OCI-LY7 (cell line): Measurements from ENCODE around the gene ODC1. TPM values are rescaled to one million over a fixed set of nuclear protein-coding genes. Genes with fewer than 3 reads are reported as not detected.

Source experiments
- BruUV-seq: library from RNA; stranded (reverse); fragments of 400-500 nt; replicated peaks from 2 replicates; lab custom pipeline; 2021; lab: Mats Ljungman, UMichigan
- CTCF ChIA-PET: fragments of 300-600 bp; sonication (Branson Sonifier 250); formaldehyde crosslinking; loops from one replicate; lab custom pipeline; 2022; ENCODE audit warnings: antibody characterized with exemption; ENCODE audit not compliant: unreplicated experiment; lab: Charles Lee
- POLR2A ChIA-PET: fragments of 300-600 bp; sonication (Branson Sonifier 250); formaldehyde crosslinking; loops from one replicate; lab custom pipeline; 2022; ENCODE audit warnings: antibody characterized with exemption; lab: Charles Lee
- DNase-seq: peaks from one replicate; pipeline ENCODE4 v3.0.0-alpha.2; 2015; ENCODE audit warnings: low spot score
- H2AFZ ChIP-seq: fragments of 200-600 bp; sonication (generic), shearing (Covaris generic); 2 replicates; pipeline ENCODE4 v1.6.1; 2014; ENCODE audit warnings: mild to moderate bottlenecking, antibody characterized with exemption, low read length, moderate library complexity
- H3K27ac ChIP-seq: fragments of 200-600 bp; sonication (generic); 2 replicates; pipeline ENCODE4 v1.5.1; 2014; ENCODE audit warnings: mixed run types, low read depth, mild to moderate bottlenecking, moderate library complexity, low read length, inconsistent platforms; ENCODE audit not compliant: poor library complexity, severe bottlenecking
- H3K36me3 ChIP-seq: fragments of 200-600 bp; sonication (generic); 2 replicates; pipeline ENCODE4 v1.6.1; 2014; ENCODE audit warnings: mild to moderate bottlenecking, antibody characterized with exemption, low read length, moderate library complexity, mixed read lengths; ENCODE audit not compliant: insufficient read depth
- H3K4me1 ChIP-seq: fragments of 200-600 bp; sonication (generic); 2 replicates; pipeline ENCODE4 v1.5.1; 2014; ENCODE audit warnings: mild to moderate bottlenecking, low read length; ENCODE audit not compliant: insufficient read depth, poor library complexity, severe bottlenecking
- H3K4me2 ChIP-seq: fragments of 200-600 bp; sonication (generic); 2 replicates; pipeline ENCODE4 v1.6.1; 2014; ENCODE audit warnings: mild to moderate bottlenecking, low read length
- H3K4me3 ChIP-seq: fragments of 200-600 bp; sonication (generic); 2 replicates; pipeline ENCODE4 v1.5.1; 2014; ENCODE audit warnings: mild to moderate bottlenecking, low read depth, low read length; ENCODE audit not compliant: poor library complexity, severe bottlenecking
- H3K79me2 ChIP-seq: fragments of 200-600 bp; sonication (generic); 2 replicates; pipeline ENCODE4 v1.6.1; 2016; ENCODE audit warnings: low read depth, mild to moderate bottlenecking, low read length, moderate library complexity, mixed read lengths; ENCODE audit not compliant: insufficient read depth
- H3K9me2 ChIP-seq: fragments of 200-600 bp; sonication (generic); 2 replicates; pipeline ENCODE4 v1.6.1; 2016; ENCODE audit warnings: mild to moderate bottlenecking, low read length, mixed read lengths; ENCODE audit not compliant: insufficient read depth
- H3K9me3 ChIP-seq: fragments of 200-600 bp; sonication (generic); 2 replicates; pipeline ENCODE4 v1.6.1; 2014; ENCODE audit warnings: mild to moderate bottlenecking, mixed run types, low read length, mixed read lengths
- H4K20me1 ChIP-seq: fragments of 200-600 bp; sonication (generic); 2 replicates; pipeline ENCODE4 v1.6.1; 2014; ENCODE audit warnings: mild to moderate bottlenecking, antibody characterized with exemption, low read length, moderate library complexity, mixed read lengths; ENCODE audit not compliant: insufficient read depth
- CTCF ChIP-seq: fragments of 200-600 bp; sonication (generic); conservative IDR thresholded peaks from 2 replicates; pipeline ENCODE4 v1.5.1; 2014; ENCODE audit warnings: mild to moderate bottlenecking, antibody characterized with exemption, low read length, moderate library complexity, mixed read lengths
- EZH2phosphoT487 ChIP-seq: fragments of 200-600 bp; sonication (generic); IDR thresholded peaks from 2 replicates; pipeline ENCODE4 v1.6.1; 2018; ENCODE audit warnings: low read depth, borderline replicate concordance, mild to moderate bottlenecking, mixed run types, antibody characterized with exemption, low read length, moderate library complexity, mixed read lengths
- intact Hi-C: fragments of 100-400 bp; cut with micrococcal nuclease; formaldehyde crosslinking; loops from one replicate; pipeline ENCODE4 v1.10.0; 2022; ENCODE audit not compliant: unreplicated experiment
- total RNA-seq, 2 experiments: library from RNA; depleted of rRNA in 1 of 2; stranded (reverse); fragments of >200 nt in 1 of 2; shearing (Covaris generic) in 1 of 2; gene quantifications; 2 replicates each; pipeline ENCODE4 v1.2.3, GENCODE V29; 2014 to 2022

Gene ODC1
- total RNA-seq, 2 experiments from 2014 or later = 256 to 273 TPM

DNA sequence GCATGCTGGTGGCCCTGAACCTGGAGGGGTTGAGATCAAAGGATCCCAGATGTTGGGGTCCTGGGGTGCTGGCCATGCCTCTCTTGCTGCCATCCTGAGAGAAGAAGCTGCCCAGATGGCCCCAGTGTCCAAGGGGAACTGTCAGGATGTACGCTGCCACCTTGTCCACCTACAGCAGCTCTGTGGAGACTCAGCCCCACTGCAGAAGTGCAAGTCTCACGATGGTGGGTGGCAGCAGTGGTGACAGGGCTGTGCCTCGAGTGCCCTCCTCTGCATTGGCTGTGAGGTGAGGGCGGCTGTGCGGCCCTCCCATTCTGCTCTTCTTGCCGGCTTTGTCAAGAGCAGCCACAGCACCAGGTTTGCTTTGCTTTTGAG, 24.7 kb downstream of the ODC1 start:
- Histone ChIP-seq H3K27ac (no peak overlapping the region), H3K4me1 (no peaks in the 10 kb centered on the region), H3K79me2 (no peaks in the 10 kb centered on the region), H2AFZ (no peak overlapping the region), H3K4me2 (no peak overlapping the region), H3K36me3 (no peaks in the 10 kb centered on the region), H4K20me1 (no peaks in the 10 kb centered on the region), H3K9me2 (no peaks in the 10 kb centered on the region), H3K4me3 (no peak overlapping the region), H3K9me3 (no peaks in the 10 kb centered on the region)
- TF ChIP-seq CTCF (no peak), EZH2phosphoT487 (no peak)
- DNase-seq = no peak
- intact Hi-C loops = no loop called here
- POLR2A ChIA-PET = no interaction called here
- no TSS peak for BruUV-seq
- CTCF ChIA-PET = no interaction called here

DNA sequence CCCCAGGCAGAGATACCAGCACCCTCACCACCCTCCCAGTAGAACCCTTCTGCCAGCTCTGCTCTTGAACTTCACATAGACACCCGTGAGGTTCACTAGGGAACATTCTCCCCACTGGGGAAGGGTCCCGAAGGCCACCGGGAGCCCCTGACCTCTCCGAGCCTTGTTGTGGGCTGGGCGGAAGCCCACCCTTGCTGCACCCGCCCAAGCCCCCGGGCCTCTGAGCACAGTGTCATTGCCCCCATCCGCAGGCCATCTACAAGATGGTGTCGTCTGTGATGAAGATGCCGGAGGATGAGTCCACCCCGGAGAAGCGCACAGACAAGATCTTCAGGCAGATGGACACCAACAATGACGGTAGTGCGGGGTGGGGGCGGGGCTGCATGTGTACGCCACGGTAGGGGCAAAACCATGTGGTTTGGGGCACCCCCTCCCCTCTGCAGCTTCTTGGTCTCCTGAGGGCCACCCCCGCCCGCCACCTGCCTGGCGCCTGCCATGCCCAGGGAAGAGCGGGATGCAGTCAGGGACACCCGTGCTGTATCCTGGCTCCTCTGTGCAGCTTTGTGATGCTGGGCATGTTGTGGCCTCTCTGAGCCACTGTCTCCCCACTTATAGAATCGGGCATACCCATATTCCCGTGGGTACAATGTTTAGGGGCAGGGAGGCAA, 25.3 kb downstream of the ODC1 start:
- Histone ChIP-seq H3K4me3 (no peak overlapping the region), H3K79me2 (no peaks in the 10 kb centered on the region), H4K20me1 (no peaks in the 10 kb centered on the region), H3K4me2 (no peak overlapping the region), H3K36me3 (no peaks in the 10 kb centered on the region), H2AFZ (no peak overlapping the region), H3K9me3 (no peaks in the 10 kb centered on the region), H3K4me1 (no peaks in the 10 kb centered on the region), H3K27ac (no peak overlapping the region), H3K9me2 (no peaks in the 10 kb centered on the region)
- ChIA-PET CTCF (no interaction called here), POLR2A (no interaction called here)
- no peak for DNase-seq
- intact Hi-C loops = no loop called here
- no TSS peak for BruUV-seq
- TF ChIP-seq EZH2phosphoT487 (no peak), CTCF (no peak)

DNA sequence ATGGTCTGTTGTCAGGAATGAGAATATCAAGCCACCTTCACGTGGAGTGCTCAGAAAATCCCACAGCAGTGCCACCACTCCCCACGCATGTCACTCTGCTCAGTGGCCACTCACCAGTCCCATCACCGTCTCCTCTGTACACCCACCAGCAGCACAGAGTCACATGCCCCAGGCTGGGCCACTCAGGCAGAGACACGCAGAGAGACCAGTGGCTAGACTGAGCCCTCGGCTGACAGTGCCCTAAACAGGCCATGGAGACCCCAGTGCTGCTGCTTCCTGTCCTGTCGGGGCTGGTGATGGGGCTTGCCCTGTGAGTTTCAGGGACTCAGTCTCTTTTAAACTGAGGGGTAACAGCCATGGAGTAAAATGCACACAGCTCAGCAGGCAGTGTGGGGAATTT, 25.9 kb downstream of the ODC1 start:
- BruUV-seq = no TSS peak
- Histone ChIP-seq H3K27ac (no peak overlapping the region), H3K9me3 (no peaks in the 10 kb centered on the region), H3K4me3 (no peak overlapping the region), H4K20me1 (no peaks in the 10 kb centered on the region), H3K4me1 (no peaks in the 10 kb centered on the region), H3K36me3 (no peaks in the 10 kb centered on the region), H3K9me2 (no peaks in the 10 kb centered on the region), H2AFZ (no peak overlapping the region), H3K79me2 (no peaks in the 10 kb centered on the region), H3K4me2 (no peak overlapping the region)
- ChIA-PET CTCF (no interaction called here), POLR2A (no interaction called here)
- intact Hi-C loops = no loop called here
- TF ChIP-seq EZH2phosphoT487 (no peak), CTCF (no peak)
- no peak for DNase-seq
